HG03159 (cell line): ENCODE results near the gene TMEM38A.
"Not testable (repeated sequence)": the region's sequence is repeated elsewhere in the genome, so short reads cannot be mapped to it uniquely, and the experiment has no call there.

Source experiments
- ATAC-seq: cut with Tn5 transposase; IDR thresholded peaks from one replicate; pipeline ENCODE4 v1.9.1; 2021; ENCODE audit warnings: mild to moderate bottlenecking, moderate library complexity; ENCODE audit not compliant: unreplicated experiment

Gene TMEM38A

GRCh38 chr19:16673839-16674238 lies 12.9 kb downstream of the TMEM38A start:
- ATAC-seq = not testable (repeated sequence)

- no peak for ATAC-seq
Observed at GRCh38 chr19:16676101-16676798, 15.3 kb downstream of the TMEM38A start.

GRCh38 chr19:16677055-16677454 lies 16.1 kb downstream of the TMEM38A start:
- no peak for ATAC-seq

GRCh38 chr19:16678498-16678897 lies 17.6 kb downstream of the TMEM38A start:
- ATAC-seq = no peak

GRCh38 chr19:16679811-16680210 lies 18.9 kb downstream of the TMEM38A start:
- no peak for ATAC-seq

GRCh38 chr19:16682539-16682938 lies 21.6 kb downstream of the TMEM38A start:
- ATAC-seq = no peak

- ATAC-seq = no peak
Observed at GRCh38 chr19:16684216-16684615, 23.3 kb downstream of the TMEM38A start.

GRCh38 chr19:16688084-16688483 lies 27.1 kb downstream of the TMEM38A start:
- ATAC-seq = no peak

GRCh38 chr19:16698914-16699313 lies 38.0 kb downstream of the TMEM38A start:
- ATAC-seq = no peak

- ATAC-seq = no peak
Observed at GRCh38 chr19:16702123-16702522, 41.2 kb downstream of the TMEM38A start.

- ATAC-seq = no peak
Observed at GRCh38 chr19:16703677-16704076, 42.7 kb downstream of the TMEM38A start.

- ATAC-seq = not testable (repeated sequence)
Observed at GRCh38 chr19:16710870-16711269, 49.9 kb downstream of the TMEM38A start.

GRCh38 chr19:16712295-16712694 lies 51.4 kb downstream of the TMEM38A start:
- ATAC-seq = not testable (repeated sequence)

- no peak for ATAC-seq
Observed at GRCh38 chr19:16714702-16715287, 53.9 kb downstream of the TMEM38A start.

GRCh38 chr19:16715611-16716010 lies 54.7 kb downstream of the TMEM38A start:
- no peak for ATAC-seq

- ATAC-seq = no peak
Observed at GRCh38 chr19:16721051-16721450, 60.1 kb downstream of the TMEM38A start.

GRCh38 chr19:16722591-16722990 lies 61.7 kb downstream of the TMEM38A start:
- no peak for ATAC-seq

GRCh38 chr19:16726916-16727315 lies 66.0 kb downstream of the TMEM38A start:
- ATAC-seq = no peak

GRCh38 chr19:16735650-16736266 lies 74.8 kb downstream of the TMEM38A start:
- ATAC-seq = not testable (repeated sequence)

GRCh38 chr19:16736709-16737108 lies 75.8 kb downstream of the TMEM38A start:
- no peak for ATAC-seq

GRCh38 chr19:16737911-16738310 lies 77.0 kb downstream of the TMEM38A start:
- no peak for ATAC-seq

- no peak for ATAC-seq
Observed at GRCh38 chr19:16739546-16739945, 78.6 kb downstream of the TMEM38A start.
